Raji (cell line): ENCODE results near the gene AEBP1.

ENCODE experiments used
- POLR2A ChIP-seq: IDR thresholded peaks from 2 replicates; pipeline ENCODE4 v1.6.1; 2011; ENCODE audit warnings: low read depth, low read length, control low read depth; ENCODE audit not compliant: insufficient read depth

AEBP1 gene

DNA sequence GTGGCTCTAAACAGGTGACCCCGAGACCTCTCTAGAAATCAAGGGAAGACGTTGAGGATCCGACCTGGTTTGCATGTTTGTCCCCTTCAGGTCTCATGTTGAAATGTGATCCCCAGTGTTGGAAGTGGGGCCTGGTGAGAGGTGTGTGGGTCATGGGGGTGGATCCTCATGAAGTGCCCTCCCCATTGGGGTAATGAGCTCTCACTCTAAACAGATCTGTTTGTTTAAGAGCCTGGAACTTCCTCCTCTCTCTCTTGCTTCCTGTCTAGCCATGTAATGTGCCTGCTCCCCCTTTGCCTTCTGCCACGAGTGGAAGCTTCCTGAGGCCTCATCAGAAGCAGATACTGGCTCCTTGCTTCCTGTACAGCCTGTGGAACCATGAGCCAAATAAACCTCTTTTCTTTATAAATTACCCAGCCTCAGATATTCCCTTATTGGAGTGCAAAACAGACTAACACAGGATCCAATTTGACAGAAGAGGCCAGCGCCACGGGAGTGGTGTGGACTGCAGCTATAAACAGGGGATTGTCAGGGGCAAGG is 11.0 kb upstream of the AEBP1 start:
- TF ChIP-seq POLR2A = no peak

DNA sequence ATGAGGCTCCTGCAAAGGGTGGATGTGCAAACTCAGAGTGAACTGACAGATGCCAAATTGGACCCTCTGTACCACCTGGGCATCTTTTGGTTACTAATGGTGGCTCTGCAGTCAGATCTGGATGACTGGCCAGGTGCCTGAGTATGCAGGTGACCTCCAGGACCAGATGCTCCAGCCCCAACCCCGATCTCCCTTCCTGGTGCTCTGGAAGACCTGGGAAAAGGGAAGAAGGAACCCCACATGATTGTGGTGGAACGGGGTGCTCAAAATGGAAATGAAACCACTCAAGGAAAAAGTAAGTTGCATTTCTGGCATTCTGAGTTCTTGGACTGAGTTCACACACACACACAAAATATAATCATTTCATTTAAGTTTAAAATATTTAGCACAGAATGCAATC is 9.8 kb upstream of the AEBP1 start:
- TF ChIP-seq POLR2A = no peak

DNA sequence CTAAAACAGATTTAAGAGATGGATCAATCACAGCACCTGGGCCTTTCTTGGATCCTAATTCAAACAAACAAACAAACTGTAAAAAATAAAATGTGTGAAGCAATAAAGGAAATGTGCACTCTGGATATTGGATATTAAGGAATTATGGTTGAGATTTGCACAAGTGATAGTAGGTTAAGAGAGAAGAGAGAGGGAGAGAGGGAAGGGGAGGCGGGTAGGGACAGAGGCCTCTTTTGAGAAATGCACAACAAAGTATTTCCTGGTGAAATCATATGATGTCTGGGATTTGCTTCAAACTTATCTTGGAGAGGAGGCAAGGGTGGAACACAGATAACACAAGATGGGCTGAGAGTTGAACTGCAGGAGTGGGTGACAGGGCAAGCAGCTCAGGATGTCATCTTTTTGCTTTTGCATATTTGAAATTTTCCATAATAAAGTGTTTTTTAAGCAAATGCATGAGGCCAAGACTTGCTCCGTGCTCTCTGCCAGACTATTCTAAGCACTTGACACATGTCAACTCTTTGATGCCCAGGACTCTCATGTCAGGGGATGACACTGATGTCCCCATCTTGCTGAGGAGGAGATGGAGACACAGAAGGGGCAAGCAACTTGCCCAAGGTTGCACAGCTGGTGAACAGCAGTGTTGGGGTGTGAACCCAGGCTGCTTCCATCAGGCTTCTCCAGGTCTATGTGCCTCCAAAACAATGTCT is 9.1 kb upstream of the AEBP1 start:
- peak; percentile 56 for TF ChIP-seq POLR2A

DNA sequence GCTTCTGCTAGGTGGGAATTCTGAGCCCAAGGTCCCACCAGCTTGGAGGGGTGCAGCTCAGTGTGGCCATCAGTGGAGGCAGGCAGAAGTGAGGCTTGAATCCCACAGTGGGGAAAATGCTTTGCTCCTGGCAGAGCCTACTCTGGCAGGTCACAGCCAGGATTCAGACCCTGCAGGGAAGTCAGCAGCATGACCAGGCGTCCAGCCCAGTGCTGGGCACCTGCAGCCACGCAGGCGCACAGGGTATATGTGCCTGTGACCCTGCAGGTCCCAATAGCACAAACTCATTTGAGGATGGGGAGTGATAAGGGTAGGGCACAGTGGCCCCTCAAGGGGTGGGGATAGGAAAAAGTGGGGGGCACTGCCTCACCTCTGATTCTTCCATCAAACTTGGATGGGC is 8.4 kb upstream of the AEBP1 start:
- TF ChIP-seq POLR2A = no peak

DNA sequence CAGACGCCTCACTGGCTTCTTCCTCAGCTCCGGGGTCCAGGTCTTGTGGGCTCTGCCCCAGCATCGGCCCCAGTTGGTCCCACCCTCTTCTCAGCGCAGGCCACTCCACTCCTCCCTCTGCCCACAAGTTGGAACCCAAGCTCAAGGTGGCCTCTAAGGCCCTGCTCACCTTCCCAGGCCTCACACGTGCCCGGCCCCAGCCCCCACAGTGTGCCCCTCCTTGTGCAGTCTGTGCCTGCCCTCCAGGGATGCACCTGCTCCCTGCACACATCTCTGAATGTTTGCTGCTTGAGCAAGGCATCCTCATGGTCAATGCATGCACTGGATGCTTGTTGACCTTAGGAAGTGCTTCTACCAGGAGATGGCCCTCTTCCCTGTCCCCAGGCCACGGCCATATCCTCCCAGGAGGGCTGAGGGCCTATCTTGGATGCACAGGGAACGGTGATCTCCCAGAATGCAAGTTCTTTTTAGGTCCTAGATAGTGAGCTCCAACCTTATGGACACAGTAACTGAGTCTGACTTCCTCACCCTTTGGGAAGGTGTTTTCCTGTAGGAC is 7.7 kb upstream of the AEBP1 start:
- TF ChIP-seq POLR2A = no peak; the same call in 1 of the 2 replicates

DNA sequence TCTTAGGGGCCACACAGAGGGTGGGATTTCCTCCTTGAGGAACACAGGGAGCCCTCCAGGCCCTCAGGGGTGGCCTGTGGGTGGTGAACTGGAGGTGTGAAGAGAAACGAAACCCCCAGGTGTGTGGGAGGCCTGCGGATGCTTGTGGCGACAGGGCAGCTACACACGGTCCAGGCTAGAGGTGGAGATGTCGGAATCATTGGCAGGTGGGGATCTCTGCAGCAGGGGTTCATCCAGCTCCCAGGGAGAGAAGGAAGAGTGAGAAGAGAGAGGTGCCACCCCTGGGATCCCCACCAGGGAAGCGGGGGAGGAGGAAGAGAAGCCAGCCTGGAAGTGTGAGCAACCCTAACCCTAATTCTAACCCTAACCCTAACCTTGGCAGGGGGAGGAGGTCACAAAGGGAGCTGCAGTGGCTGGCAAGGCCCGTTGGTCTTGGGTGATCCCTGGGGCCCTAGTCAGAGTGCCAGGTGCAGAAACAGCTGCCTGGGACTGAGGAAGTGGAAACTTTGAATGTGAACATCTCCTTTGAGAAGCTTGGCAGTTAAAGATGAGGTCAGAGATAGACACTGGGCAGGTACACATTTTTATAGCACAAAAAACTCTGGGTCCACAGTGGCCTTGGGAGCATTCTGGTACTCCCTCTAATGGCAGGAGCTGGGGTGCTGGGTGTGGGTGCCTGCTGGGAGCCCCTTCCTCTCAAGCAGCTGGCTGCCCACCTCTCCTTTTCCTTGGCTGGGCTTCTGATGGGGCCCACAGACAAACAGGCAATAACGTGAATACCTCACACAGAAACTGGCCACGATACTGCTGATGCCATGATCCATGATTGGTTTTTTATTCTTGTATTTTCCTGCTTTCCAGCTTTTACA is 6.8 kb upstream of the AEBP1 start:
- TF ChIP-seq POLR2A = peak; percentile 48; the same call in 1 of the 2 replicates

DNA sequence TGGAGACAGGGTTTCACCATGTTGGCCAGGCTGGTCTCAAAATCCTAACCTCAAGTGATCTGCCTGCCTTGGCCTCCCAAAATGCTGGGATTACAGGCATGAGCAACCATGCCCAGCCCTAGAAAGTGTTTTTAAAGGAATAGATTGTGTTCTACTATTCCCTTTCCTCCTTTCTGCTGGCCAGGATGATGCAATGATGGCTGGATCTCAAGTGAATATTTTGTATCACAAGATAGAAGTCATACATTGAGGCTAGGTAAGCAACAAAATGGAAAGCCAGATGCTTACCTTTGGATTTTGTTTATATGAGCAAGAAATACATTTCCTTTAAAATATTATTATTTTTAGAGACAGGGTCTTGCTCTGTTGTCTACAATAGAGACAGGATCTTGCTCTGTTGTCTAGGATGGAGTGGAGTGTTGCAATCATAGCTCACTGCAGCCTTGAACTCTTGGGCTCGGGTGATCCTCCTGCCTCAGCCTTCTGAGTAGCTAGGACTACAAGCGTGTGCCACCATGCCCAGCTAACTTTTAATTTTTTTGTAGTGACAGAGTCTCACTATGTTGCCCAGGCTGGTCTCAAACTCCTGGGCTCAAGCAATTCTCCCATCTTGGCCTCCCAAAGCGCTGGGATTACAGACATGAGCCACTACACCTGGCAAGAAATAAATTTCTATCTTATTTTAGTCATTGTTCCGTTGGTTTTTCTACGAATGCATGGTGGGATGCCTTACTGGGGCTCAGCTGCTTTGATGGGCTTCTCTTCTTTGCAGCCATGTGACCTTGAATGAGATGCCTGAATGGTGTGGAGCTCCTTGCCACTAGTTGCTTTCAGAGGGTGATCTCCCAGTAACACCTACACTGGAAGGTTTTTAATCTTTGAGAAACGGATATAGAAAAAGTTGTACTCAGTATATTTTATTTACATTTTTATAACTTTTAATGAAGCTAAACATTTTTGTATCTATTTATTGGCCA is 5.8 kb upstream of the AEBP1 start:
- no peak for TF ChIP-seq POLR2A

DNA sequence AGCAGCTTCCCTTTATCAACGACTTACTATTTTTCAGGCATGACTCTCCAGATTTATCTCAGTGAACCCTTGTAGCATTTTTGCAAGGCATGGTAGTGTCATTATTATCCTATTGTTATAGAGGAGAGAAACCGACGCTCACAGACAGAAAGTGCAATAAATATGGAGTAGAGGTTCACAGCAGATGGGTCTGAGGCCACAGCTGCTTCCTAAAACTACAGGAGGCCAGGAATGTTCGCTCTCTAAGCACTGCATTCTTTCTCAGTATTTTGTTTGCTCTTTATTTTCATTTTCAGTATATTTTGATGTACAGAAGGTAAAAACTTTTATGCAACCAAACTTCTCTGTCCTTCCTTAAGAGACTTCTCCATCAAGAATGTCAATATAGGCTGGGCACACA is 4.5 kb upstream of the AEBP1 start:
- no peak for TF ChIP-seq POLR2A

DNA sequence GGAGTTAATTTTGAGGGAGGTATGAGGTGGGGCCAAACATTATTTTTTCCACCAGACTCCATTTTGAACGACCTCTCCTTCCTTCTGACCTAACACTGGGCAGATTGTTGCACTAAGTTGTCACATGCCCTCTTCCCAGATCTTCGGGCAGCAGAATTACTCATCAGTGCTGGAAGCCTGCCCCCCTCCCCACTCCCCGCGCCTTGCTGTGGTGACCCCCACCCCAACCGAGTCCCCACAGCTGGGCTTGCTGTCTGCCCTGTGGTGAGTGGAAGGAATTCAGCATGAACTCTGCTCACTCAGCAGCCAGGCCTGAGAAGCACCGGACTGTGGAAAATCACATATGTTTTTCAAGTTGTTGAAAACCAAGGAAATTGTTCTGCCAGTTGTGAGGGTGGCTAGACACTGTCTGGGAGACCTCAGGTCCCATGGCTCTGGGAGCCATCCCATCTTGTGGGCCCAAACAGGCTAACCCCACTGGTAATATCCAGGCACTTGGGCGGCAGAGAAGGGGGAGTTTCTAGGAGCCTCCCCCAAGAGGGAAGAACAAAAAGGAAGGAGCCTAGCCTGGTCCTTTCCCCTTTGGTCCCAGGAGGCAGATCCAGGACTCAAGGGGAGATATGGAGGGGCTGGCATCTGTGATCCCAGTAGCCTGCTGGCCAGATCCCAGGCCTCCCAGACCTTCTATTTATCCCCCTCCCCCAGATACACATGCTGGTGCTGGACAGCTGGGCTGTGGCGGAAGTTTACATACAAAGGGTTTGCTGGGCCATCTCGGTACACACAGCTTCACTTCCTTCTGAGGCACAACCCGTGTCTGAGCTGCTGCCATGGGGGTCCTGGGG is 3.5 kb upstream of the AEBP1 start:
- 0 out of 2 replicates have a peak, but pooled peaks have one; percentile 18 for TF ChIP-seq POLR2A

DNA sequence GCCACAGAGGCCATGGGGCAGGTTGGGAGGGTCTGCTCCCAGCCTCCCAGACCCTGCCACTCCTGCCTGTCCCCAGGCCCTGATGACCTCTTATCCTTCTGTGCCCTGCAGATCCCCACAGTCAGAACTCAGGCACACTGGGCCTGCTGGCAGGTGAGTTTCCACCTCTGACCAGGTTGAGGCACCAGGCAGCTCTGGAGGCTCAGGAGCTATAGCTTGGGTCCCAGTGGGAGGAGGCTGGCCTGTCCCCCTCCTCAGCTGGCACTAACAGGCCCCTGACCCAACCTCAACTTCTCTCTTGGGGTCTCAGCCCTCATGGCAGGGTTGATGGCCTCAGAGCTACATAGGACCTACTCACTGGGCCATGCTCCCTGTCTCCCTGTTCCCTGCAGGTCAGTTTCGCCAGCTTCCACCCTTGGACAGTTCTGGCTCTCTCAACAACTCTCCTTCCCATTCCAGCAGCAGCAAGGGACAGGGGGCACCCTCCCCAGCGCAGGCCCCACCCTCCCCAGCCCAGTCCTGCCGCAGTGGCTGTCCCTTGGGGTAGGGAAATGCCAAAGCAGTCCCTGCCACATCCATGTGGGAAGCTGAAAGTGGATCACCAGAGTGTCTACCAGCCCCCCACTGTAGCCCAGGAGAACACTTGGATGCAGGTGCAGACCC is 2.7 kb upstream of the AEBP1 start:
- no peak for TF ChIP-seq POLR2A

DNA sequence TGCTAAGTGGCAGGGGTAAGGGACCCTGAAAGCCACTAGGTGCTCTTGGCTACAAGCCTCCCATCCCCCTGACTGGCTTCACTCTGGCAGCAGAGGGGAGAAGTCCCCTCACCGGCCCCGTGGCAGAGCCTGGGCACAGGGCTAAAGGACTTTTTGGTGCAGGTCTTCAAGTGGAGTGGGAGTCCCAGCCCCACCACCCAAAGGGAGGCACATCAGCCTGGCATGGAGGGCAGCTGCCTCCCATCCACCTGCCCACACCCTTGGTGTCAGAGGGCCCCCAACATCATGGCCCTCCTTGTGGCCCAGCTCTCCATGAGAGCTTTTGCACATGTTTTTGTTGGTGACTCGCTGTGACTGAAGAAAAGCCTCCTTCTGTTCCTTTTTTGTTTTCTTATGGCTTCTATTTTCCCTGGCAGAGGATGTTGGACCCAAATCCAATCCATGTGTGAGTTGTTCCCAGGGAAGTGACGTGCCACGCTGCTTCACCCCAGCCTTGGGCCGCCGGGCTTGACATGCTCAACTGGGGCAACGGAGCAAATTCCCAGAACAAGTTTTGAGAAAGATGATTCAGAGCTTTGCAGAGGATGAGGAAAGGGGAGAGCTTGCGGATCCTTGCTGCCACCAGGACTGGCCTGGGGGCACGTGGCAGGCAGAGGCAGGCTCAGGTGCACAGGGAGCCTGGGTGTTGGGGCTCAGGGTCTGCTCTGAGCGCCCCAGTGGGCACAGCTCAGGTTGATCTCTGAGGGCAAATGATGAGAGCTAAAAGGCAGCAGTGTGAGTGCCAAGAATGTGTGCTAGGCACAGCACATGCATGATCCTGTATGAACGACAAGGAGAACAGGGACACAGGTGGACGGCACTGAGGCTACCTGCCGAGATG is 1.9 kb upstream of the AEBP1 start:
- TF ChIP-seq POLR2A = no peak
